Measurements from ENCODE around the gene FHOD3.
A peak's percentile ranks its signal among the peaks of the same experiment; 100 is the strongest.

Gene FHOD3

GRCh38 chr18:36776650-36777049 is 479.1 kb downstream of the FHOD3 start:
- Histone ChIP-seq H3K4me3 (no peak overlapping the region), H3K36me3 (peaks cover 17% of the 10 kb centered on the region; the same call in 1 of the 2 replicates), H3K27me3 (no peaks in the 10 kb centered on the region), H3K4me1 (peaks cover 6% of the 10 kb centered on the region), H3K9me3 (no peaks in the 10 kb centered on the region), H3K4me2 (no peak overlapping the region), H4K20me1 (no peaks in the 10 kb centered on the region), H3K9ac (no peak overlapping the region), H3K27ac (no peak overlapping the region)
- no peak for TF ChIP-seq Cebpa-rat (IDR thresholded peaks at IDR 0.05)

GRCh38 chr18:36777566-36777965 is 480.1 kb downstream of the FHOD3 start:
- no peak overlapping the region for H3K4me3 ChIP-seq
- no peaks in the 10 kb centered on the region for H3K9me3 ChIP-seq
- 0 out of 2 replicates have a peak, but pooled peaks cover 4% of the 10 kb centered on the region for H3K4me1 ChIP-seq
- no peak overlapping the region for H3K4me2 ChIP-seq
- no peaks in the 10 kb centered on the region for H3K27me3 ChIP-seq
- no peak overlapping the region for H3K27ac ChIP-seq
- TF ChIP-seq Cebpa-rat (IDR thresholded peaks at IDR 0.05) = no peak
- no peaks in the 10 kb centered on the region for H4K20me1 ChIP-seq
- peaks cover 19% of the 10 kb centered on the region; the same call in 1 of the 2 replicates for H3K36me3 ChIP-seq
- H3K9ac ChIP-seq = no peak overlapping the region

- no peaks in the 10 kb centered on the region for H3K27me3 ChIP-seq
- H3K4me2 ChIP-seq = no peak overlapping the region
Observed at GRCh38 chr18:36780748-36781147, 483.2 kb downstream of the FHOD3 start.

GRCh38 chr18:36782710-36783109 is 485.2 kb downstream of the FHOD3 start:
- Histone ChIP-seq H3K9me3 (no peaks in the 10 kb centered on the region), H3K4me1 (no peaks in the 10 kb centered on the region), H3K9ac (no peak overlapping the region), H3K27me3 (no peaks in the 10 kb centered on the region), H3K36me3 (peaks cover 33% of the 10 kb centered on the region), H4K20me1 (no peaks in the 10 kb centered on the region), H3K4me2 (no peak overlapping the region), H3K4me3 (no peak overlapping the region), H3K27ac (no peak overlapping the region)
- no peak for TF ChIP-seq Cebpa-rat (IDR thresholded peaks at IDR 0.05)

More at GRCh38 chr18:36780748-36781147, 483.2 kb downstream of the FHOD3 start:
- TF ChIP-seq Cebpa-rat (IDR thresholded peaks at IDR 0.05) = no peak
- no peaks in the 10 kb centered on the region for H4K20me1 ChIP-seq
- no peaks in the 10 kb centered on the region for H3K9me3 ChIP-seq
- H3K36me3 ChIP-seq = peaks cover 19% of the 10 kb centered on the region; the same call in 1 of the 2 replicates
- H3K4me3 ChIP-seq = no peak overlapping the region
- H3K4me1 ChIP-seq = no peaks in the 10 kb centered on the region
- H3K27ac ChIP-seq = no peak overlapping the region
- no peak overlapping the region for H3K9ac ChIP-seq

- H3K4me2 ChIP-seq = no peak overlapping the region
- H3K9ac ChIP-seq = no peak overlapping the region
- H3K4me3 ChIP-seq = no peak overlapping the region
- no peaks in the 10 kb centered on the region for H3K27me3 ChIP-seq
- H3K36me3 ChIP-seq = peaks cover 41% of the 10 kb centered on the region
- H3K27ac ChIP-seq = no peak overlapping the region
- TF ChIP-seq Cebpa-rat (IDR thresholded peaks at IDR 0.05) = no peak
- H4K20me1 ChIP-seq = no peaks in the 10 kb centered on the region
- no peaks in the 10 kb centered on the region for H3K4me1 ChIP-seq
- H3K9me3 ChIP-seq = no peaks in the 10 kb centered on the region
Observed at GRCh38 chr18:36783792-36784191, 486.3 kb downstream of the FHOD3 start.

GRCh38 chr18:36786686-36787085 is 489.2 kb downstream of the FHOD3 start:
- peaks cover 47% of the 10 kb centered on the region for H3K36me3 ChIP-seq
- H3K27ac ChIP-seq = no peak overlapping the region

GRCh38 chr18:36792634-36793283 is 495.2 kb downstream of the FHOD3 start:
- Histone ChIP-seq H3K27ac (no peak overlapping the region), H3K4me1 (no peaks in the 10 kb centered on the region), H3K36me3 (peaks cover 92% of the 10 kb centered on the region), H3K4me3 (no peak overlapping the region), H3K9ac (no peak overlapping the region), H3K27me3 (no peaks in the 10 kb centered on the region), H3K9me3 (peaks cover 19% of the 10 kb centered on the region; the same call in 1 of the 2 replicates), H3K4me2 (no peak overlapping the region), H4K20me1 (no peaks in the 10 kb centered on the region)
- TF ChIP-seq Cebpa-rat (IDR thresholded peaks at IDR 0.05) = no peak

More at GRCh38 chr18:36786686-36787085, 489.2 kb downstream of the FHOD3 start:
- no peak overlapping the region for H3K9ac ChIP-seq
- no peak overlapping the region for H3K4me2 ChIP-seq
- H3K4me3 ChIP-seq = no peak overlapping the region
- 0 out of 2 replicates have a peak, but pooled peaks have one; percentile 39 for TF ChIP-seq Cebpa-rat (IDR thresholded peaks at IDR 0.05)
- no peaks in the 10 kb centered on the region for H3K27me3 ChIP-seq
- H3K9me3 ChIP-seq = peaks cover 19% of the 10 kb centered on the region; the same call in 1 of the 2 replicates
- H3K4me1 ChIP-seq = no peaks in the 10 kb centered on the region
- no peaks in the 10 kb centered on the region for H4K20me1 ChIP-seq

GRCh38 chr18:36798738-36799473 is 501.4 kb downstream of the FHOD3 start:
- Histone ChIP-seq H3K9ac (no peak overlapping the region), H3K4me3 (no peak overlapping the region), H3K4me1 (no peaks in the 10 kb centered on the region), H3K36me3 (peaks cover 100% of the 10 kb centered on the region), H3K27me3 (no peaks in the 10 kb centered on the region), H3K27ac (no peak overlapping the region), H4K20me1 (no peaks in the 10 kb centered on the region), H3K9me3 (no peaks in the 10 kb centered on the region), H3K4me2 (no peak overlapping the region)
- TF ChIP-seq Cebpa-rat (IDR thresholded peaks at IDR 0.05) = no peak

- Histone ChIP-seq H3K36me3 (peaks cover 87% of the 10 kb centered on the region), H3K9ac (no peak overlapping the region), H3K9me3 (no peaks in the 10 kb centered on the region), H4K20me1 (peaks cover 4% of the 10 kb centered on the region), H3K4me3 (no peak overlapping the region), H3K27me3 (no peaks in the 10 kb centered on the region), H3K4me2 (no peak overlapping the region), H3K4me1 (no peaks in the 10 kb centered on the region), H3K27ac (no peak overlapping the region)
- TF ChIP-seq Cebpa-rat (IDR thresholded peaks at IDR 0.05) = no peak
Observed at GRCh38 chr18:36805105-36805504, 507.6 kb downstream of the FHOD3 start.

- Histone ChIP-seq H3K36me3 (peaks cover 87% of the 10 kb centered on the region), H3K27me3 (no peaks in the 10 kb centered on the region), H3K4me1 (no peaks in the 10 kb centered on the region), H3K9ac (no peak overlapping the region), H3K4me2 (no peak overlapping the region), H4K20me1 (peaks cover 40% of the 10 kb centered on the region), H3K27ac (no peak overlapping the region), H3K4me3 (no peak overlapping the region), H3K9me3 (no peaks in the 10 kb centered on the region)
- no peak for TF ChIP-seq Cebpa-rat (IDR thresholded peaks at IDR 0.05)
Observed at GRCh38 chr18:36808681-36809080, 511.2 kb downstream of the FHOD3 start.

Measured in BLaER1 (cell line).